ENCODE results near the gene INPP5A.

GRCh38 chr10:132502544-132503300, 34.9 kb upstream of the INPP5A start:
- no peak for TF ChIP-seq POLR2A (IDR thresholded peaks at IDR 0.05)
- TF ChIP-seq, protein P1, sequence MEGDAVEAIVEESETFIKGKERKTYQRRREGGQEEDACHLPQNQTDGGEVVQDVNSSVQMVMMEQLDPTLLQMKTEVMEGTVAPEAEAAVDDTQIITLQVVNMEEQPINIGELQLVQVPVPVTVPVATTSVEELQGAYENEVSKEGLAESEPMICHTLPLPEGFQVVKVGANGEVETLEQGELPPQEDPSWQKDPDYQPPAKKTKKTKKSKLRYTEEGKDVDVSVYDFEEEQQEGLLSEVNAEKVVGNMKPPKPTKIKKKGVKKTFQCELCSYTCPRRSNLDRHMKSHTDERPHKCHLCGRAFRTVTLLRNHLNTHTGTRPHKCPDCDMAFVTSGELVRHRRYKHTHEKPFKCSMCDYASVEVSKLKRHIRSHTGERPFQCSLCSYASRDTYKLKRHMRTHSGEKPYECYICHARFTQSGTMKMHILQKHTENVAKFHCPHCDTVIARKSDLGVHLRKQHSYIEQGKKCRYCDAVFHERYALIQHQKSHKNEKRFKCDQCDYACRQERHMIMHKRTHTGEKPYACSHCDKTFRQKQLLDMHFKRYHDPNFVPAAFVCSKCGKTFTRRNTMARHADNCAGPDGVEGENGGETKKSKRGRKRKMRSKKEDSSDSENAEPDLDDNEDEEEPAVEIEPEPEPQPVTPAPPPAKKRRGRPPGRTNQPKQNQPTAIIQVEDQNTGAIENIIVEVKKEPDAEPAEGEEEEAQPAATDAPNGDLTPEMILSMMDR (IDR thresholded peaks at IDR 0.05) = no peak
